HCT116 (cell line): ENCODE results near the gene SLC16A1. TPM values are rescaled to one million over a fixed set of nuclear protein-coding genes. Genes with fewer than 3 reads are reported as not detected.

ENCODE experiments used
- ATAC-seq: fragments of 200-7000 bp; cut with Tn5 transposase; 2 replicates; pipeline ENCODE4 v1.9.1; 2020; ENCODE audit warnings: mild to moderate bottlenecking, moderate library complexity
- BruUV-seq: library from RNA; stranded (reverse); fragments of 400-500 nt; replicated peaks from 2 replicates; lab custom pipeline; 2021; lab: Mats Ljungman, UMichigan
- CTCF ChIA-PET: fragments of 300-600 bp; sonication (Branson Sonifier 250); formaldehyde crosslinking; loops from one replicate; lab custom pipeline; 2021; ENCODE audit warnings: antibody characterized with exemption; lab: Charles Lee
- POLR2A ChIA-PET: fragments of 300-600, 350-600 bp; sonication (Branson Sonifier 250); formaldehyde crosslinking; loops from one replicate; lab custom pipeline; 2021; ENCODE audit warnings: antibody characterized with exemption; lab: Charles Lee
- RAD21 ChIA-PET, 2 experiments: fragments of 300-600 bp; sonication (Branson Sonifier 250); formaldehyde crosslinking; loops; one replicate each; lab custom pipeline; 2023; ENCODE audit warnings: low total read pairs in 2 of 2; ENCODE audit not compliant: uncharacterized antibody in 2 of 2, unreplicated experiment in 2 of 2, low non-redundant PET in 1 of 2; lab: Charles Lee
- DNase-seq: peaks from one replicate; pipeline ENCODE4 v3.0.0-alpha.2; 2010; ENCODE audit warnings: low read depth, low spot score
- H2AFZ ChIP-seq: fragments of 200-600 bp; shearing (Covaris generic), sonication (generic); 2 replicates; pipeline ENCODE4 v1.6.1; 2017; ENCODE audit warnings: low read depth, mixed run types, mixed read lengths, antibody characterized with exemption, low read length; ENCODE audit not compliant: poor library complexity, severe bottlenecking
- H3K27ac ChIP-seq: 2 replicates; pipeline ENCODE4 v1.5.1; 2012; ENCODE audit warnings: low read depth, low read length
- H3K27me3 ChIP-seq: fragments of 200-600 bp; sonication (generic); 2 replicates; pipeline ENCODE4 v1.6.1; 2016; ENCODE audit warnings: mixed run types, low read length, mixed read lengths; ENCODE audit not compliant: insufficient read depth
- H3K36me3 ChIP-seq, 2 experiments: fragments of 200-500 bp in 1 of 2; fragments of 200-600 bp in 1 of 2; sonication (Bioruptor generic) in 1 of 2; sonication (generic) in 1 of 2; 2 replicates each; pipeline versions ENCODE4 v1.5.1 to v1.6.1; 2014 to 2016; ENCODE audit warnings: low read length in 2 of 2, inconsistent platforms in 1 of 2, mixed read lengths in 1 of 2, mixed run types in 1 of 2; ENCODE audit not compliant: insufficient read depth in 2 of 2, control insufficient read depth in 1 of 2
- H3K4me1 ChIP-seq, 2 experiments: fragments of 200-600 bp in 1 of 2; sonication (generic) in 1 of 2; 2 replicates each; pipeline versions ENCODE4 v1.5.1 to v1.6.1; 2012 to 2017; ENCODE audit warnings: low read length in 2 of 2, inconsistent platforms in 1 of 2, mild to moderate bottlenecking in 1 of 2, mixed read lengths in 1 of 2, mixed run types in 1 of 2, moderate library complexity in 1 of 2; ENCODE audit not compliant: insufficient read depth in 2 of 2, control insufficient read depth in 1 of 2
- H3K4me2 ChIP-seq: fragments of 200-600 bp; sonication (generic); 2 replicates; pipeline ENCODE4 v1.6.1; 2017; ENCODE audit warnings: mixed run types, low read length, mixed read lengths
- H3K4me3 ChIP-seq, 2 experiments: fragments of 200-600 bp in 1 of 2; sonication (generic) in 1 of 2; replicated peaks in 1 of 2; 2 replicates each; pipeline ENCODE4 v1.5.1; 2011 to 2016; ENCODE audit warnings: low read length in 2 of 2, control low read depth in 1 of 2, low read depth in 1 of 2, mild to moderate bottlenecking in 1 of 2, mixed read lengths in 1 of 2, mixed run types in 1 of 2
- H3K79me2 ChIP-seq: fragments of 200-600 bp; sonication (generic); 2 replicates; pipeline ENCODE4 v1.6.1; 2017; ENCODE audit warnings: mild to moderate bottlenecking, mixed run types, low read length, moderate library complexity, mixed read lengths; ENCODE audit not compliant: insufficient read depth
- H3K9ac ChIP-seq: fragments of 200-600 bp; sonication (generic); 2 replicates; pipeline ENCODE4 v1.6.1; 2016; ENCODE audit warnings: low read length, mixed read lengths
- H3K9me2 ChIP-seq: fragments of 200-600 bp; sonication (generic), shearing (Covaris generic); 2 replicates; pipeline ENCODE4 v1.6.1; 2017; ENCODE audit warnings: mixed run types, mild to moderate bottlenecking, moderate library complexity; ENCODE audit not compliant: insufficient read depth
- H3K9me3 ChIP-seq, 2 experiments: fragments of 200-500 bp in 1 of 2; fragments of 200-600 bp in 1 of 2; sonication (Bioruptor generic) in 1 of 2; sonication (generic) in 1 of 2; 2 replicates each; pipeline ENCODE4 v1.6.1; 2014 to 2017; ENCODE audit warnings: low read length in 2 of 2, mixed read lengths in 2 of 2, inconsistent platforms in 1 of 2, low read depth in 1 of 2, mild to moderate bottlenecking in 1 of 2, mixed run types in 1 of 2, moderate library complexity in 1 of 2; ENCODE audit not compliant: control insufficient read depth in 1 of 2, insufficient read depth in 1 of 2
- H4K20me1 ChIP-seq: fragments of 200-600 bp; sonication (generic), shearing (Covaris generic); 2 replicates; pipeline ENCODE4 v1.6.1; 2017; ENCODE audit warnings: mixed run types, mild to moderate bottlenecking, moderate library complexity; ENCODE audit not compliant: insufficient read depth
- ATF3 ChIP-seq: IDR thresholded peaks from 2 replicates; pipeline ENCODE4 v1.6.1; 2012
- CBX3 ChIP-seq: IDR thresholded peaks from 2 replicates; pipeline ENCODE4 v1.6.1; 2012; ENCODE audit warnings: low read depth
- CEBPB ChIP-seq: IDR thresholded peaks from 2 replicates; pipeline ENCODE4 v1.6.1; 2012; ENCODE audit warnings: low read depth
- EGR1 ChIP-seq: IDR thresholded peaks from 2 replicates; pipeline ENCODE4 v1.6.1; 2012; ENCODE audit warnings: low read depth
- ELF1 ChIP-seq: IDR thresholded peaks from 2 replicates; pipeline ENCODE4 v1.6.1; 2012; ENCODE audit warnings: low read depth, borderline replicate concordance
- EZH2 ChIP-seq: fragments of 200-600 bp; sonication (generic); IDR thresholded peaks from 2 replicates; pipeline ENCODE4 v1.6.1; 2017; ENCODE audit warnings: antibody characterized with exemption, mixed run types
- EZH2phosphoT487 ChIP-seq: fragments of 200-600 bp; IDR thresholded peaks from 2 replicates; pipeline ENCODE4 v1.6.1; 2018; ENCODE audit warnings: antibody characterized with exemption, borderline replicate concordance
- POLR2AphosphoS5 ChIP-seq: IDR thresholded peaks from 2 replicates; pipeline ENCODE4 v1.6.1; 2011; ENCODE audit warnings: mild to moderate bottlenecking, low read depth, low read length, moderate library complexity
- RAD21 ChIP-seq: IDR thresholded peaks from 2 replicates; pipeline ENCODE4 v1.6.1; 2012; ENCODE audit warnings: low read depth, mild to moderate bottlenecking
- REST ChIP-seq: IDR thresholded peaks from 2 replicates; pipeline ENCODE4 v1.6.1; 2012; ENCODE audit warnings: low read depth
- SIN3A ChIP-seq: IDR thresholded peaks from 2 replicates; pipeline ENCODE4 v1.6.1; 2012; ENCODE audit warnings: low read depth
- TCF7L2 ChIP-seq: IDR thresholded peaks from 2 replicates; pipeline ENCODE4 v1.7.0; 2011; ENCODE audit warnings: borderline replicate concordance, inconsistent platforms; ENCODE audit not compliant: insufficient read depth, insufficient read length; ENCODE audit errors: extremely low read depth
- YY1 ChIP-seq: IDR thresholded peaks from 2 replicates; pipeline ENCODE4 v1.6.1; 2011; ENCODE audit warnings: low read length, low read depth, moderate library complexity, mild to moderate bottlenecking; ENCODE audit not compliant: insufficient replicate concordance; ENCODE audit errors: extremely low read depth
- ZFX ChIP-seq: fragments of 450-650 bp; IDR thresholded peaks from 2 replicates; pipeline ENCODE4 v1.6.1; 2017
- ZNF274 ChIP-seq: fragments of 200-500 bp; sonication (Bioruptor generic); IDR thresholded peaks from 2 replicates; pipeline ENCODE4 v1.6.1; 2014; ENCODE audit warnings: mild to moderate bottlenecking, low read depth, low read length, inconsistent platforms
- intact Hi-C: fragments of 100-400 bp; cut with micrococcal nuclease; formaldehyde crosslinking; loops from 2 replicates; pipeline ENCODE4 v1.10.0; 2022
- total RNA-seq: library from RNA; stranded (reverse); gene quantifications from one replicate; pipeline ENCODE4 v1.2.1, GENCODE V29; 2021; ENCODE audit not compliant: unreplicated experiment
- TF ChIP-seq, protein P1 (sequence below): IDR thresholded peaks from 2 replicates; pipeline ENCODE4 v1.6.1; 2011; ENCODE audit warnings: mild to moderate bottlenecking, low read length, moderate library complexity; ENCODE audit not compliant: insufficient replicate concordance; ENCODE audit errors: extremely low read depth

The SLC16A1 gene
- total RNA-seq, 1 experiment from 2014 or later: 96.7 TPM

- TF ChIP-seq ZFX (no peak), ELF1 (no peak), RAD21 (no peak), TCF7L2 (no peak), REST (no peak), SIN3A (no peak), CEBPB (no peak), EGR1 (no peak), EZH2 (no peak), ATF3 (no peak), YY1 (no peak), CBX3 (no peak), EZH2phosphoT487 (no peak), POLR2AphosphoS5 (no peak), ZNF274 (no peak)
- TF ChIP-seq, protein P1, sequence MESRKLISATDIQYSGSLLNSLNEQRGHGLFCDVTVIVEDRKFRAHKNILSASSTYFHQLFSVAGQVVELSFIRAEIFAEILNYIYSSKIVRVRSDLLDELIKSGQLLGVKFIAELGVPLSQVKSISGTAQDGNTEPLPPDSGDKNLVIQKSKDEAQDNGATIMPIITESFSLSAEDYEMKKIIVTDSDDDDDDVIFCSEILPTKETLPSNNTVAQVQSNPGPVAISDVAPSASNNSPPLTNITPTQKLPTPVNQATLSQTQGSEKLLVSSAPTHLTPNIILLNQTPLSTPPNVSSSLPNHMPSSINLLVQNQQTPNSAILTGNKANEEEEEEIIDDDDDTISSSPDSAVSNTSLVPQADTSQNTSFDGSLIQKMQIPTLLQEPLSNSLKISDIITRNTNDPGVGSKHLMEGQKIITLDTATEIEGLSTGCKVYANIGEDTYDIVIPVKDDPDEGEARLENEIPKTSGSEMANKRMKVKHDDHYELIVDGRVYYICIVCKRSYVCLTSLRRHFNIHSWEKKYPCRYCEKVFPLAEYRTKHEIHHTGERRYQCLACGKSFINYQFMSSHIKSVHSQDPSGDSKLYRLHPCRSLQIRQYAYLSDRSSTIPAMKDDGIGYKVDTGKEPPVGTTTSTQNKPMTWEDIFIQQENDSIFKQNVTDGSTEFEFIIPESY: no peak
- ChIA-PET CTCF (no interaction called here), POLR2A (no interaction called here)
Measured at GRCh38 chr1:112894561-112895011, 61.4 kb downstream of the SLC16A1 start.

More at GRCh38 chr1:112894561-112895011, 61.4 kb downstream of the SLC16A1 start:
- Histone ChIP-seq H3K9me3 (no peaks in the 10 kb centered on the region; a peak in 1 of 4 replicates), H3K4me3 (no peak overlapping the region), H3K4me1 (no peaks in the 10 kb centered on the region), H3K27me3 (no peaks in the 10 kb centered on the region), H3K4me2 (no peak overlapping the region), H3K79me2 (no peaks in the 10 kb centered on the region), H4K20me1 (no peaks in the 10 kb centered on the region), H3K27ac (no peak overlapping the region), H2AFZ (no peak overlapping the region), H3K9me2 (no peaks in the 10 kb centered on the region), H3K36me3 (no peaks in the 10 kb centered on the region), H3K9ac (no peak overlapping the region)
- ATAC-seq (no peak), DNase-seq (no peak)
- no TSS peak for BruUV-seq
- RAD21 ChIA-PET: no interaction called here
- intact Hi-C loops: no loop called here
